GM21737 (cell line): ENCODE data around the gene ZNF485.
A peak's percentile ranks its signal among the peaks of the same experiment; 100 is the strongest.
"Not testable (repeated sequence)": the region's sequence is repeated elsewhere in the genome, so short reads cannot be mapped to it uniquely, and the experiment has no call there.

Experiments
- ATAC-seq: cut with Tn5 transposase; IDR thresholded peaks from one replicate; pipeline ENCODE4 v1.9.1; 2021; ENCODE audit warnings: mild to moderate bottlenecking, moderate library complexity; ENCODE audit not compliant: unreplicated experiment

ZNF485 gene

DNA sequence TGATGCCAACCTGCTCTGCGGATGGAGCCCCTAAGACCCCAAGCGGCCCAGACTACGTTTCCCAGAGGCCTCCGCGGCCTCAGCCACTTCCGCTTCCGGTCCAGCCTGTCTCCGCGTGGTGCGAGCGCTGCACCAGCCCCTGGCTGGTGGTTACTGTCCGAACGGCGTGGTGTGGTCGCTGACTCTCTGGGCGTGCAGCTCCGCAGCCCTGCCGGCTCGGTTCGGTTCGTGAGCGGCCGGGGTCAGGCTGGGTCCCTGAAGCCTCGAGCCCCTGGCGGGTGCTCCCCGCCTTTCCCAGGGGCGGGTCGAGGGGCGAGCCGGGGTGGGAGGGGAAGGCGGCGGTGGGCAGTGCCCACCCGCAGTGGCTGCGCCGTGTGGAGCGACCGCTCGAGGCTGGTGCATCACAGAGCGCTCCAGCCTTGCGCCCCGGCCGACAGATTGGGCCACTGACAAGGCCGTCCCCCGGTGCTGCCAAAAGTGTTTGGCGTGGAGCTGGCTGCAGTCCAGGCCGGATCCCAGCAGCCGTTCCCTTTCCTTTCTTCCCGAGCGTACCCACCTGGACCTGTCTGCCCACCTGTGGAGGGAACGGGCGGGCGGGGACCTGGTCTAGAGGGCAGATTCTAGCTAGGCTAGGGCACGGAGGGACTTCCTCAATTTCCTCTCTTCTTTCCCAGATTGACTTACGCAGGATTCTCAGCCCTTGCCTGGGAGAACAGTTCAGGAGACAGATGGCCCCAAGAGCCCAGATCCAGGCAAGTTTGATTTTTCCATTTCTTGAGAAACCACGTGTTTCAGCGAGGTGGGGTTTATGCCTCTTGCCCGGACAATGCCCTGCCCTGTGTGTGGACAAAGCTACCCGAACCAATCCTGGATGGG is at the start of gene ZNF485:
Gene ZNF485, plus strand, starts transcription at position 116 of the 876 bp plus-strand sequence. Its CDS starts 613 bp downstream, at position 729.
- ATAC-seq = peak; percentile 99

DNA sequence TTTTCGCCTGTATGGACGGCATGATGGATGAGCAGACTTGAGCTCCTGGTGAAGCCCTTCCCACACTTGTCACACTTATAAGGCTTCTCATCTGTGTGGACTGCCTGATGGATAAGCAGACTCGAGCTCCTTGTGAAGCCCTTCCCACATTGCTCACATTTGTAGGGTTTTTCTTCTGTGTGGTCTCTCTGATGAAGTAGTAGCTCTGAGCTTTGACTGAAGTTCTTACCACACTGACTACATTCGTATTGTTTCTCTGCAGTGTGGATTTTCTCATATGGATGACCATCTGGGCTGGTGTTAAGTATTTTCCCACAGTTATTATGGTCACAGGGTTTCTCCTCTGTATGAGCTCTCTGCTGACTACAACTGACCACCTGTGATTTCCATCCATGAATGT is 49.0 kb upstream of the ZNF485 start:
- ATAC-seq = no peak

DNA sequence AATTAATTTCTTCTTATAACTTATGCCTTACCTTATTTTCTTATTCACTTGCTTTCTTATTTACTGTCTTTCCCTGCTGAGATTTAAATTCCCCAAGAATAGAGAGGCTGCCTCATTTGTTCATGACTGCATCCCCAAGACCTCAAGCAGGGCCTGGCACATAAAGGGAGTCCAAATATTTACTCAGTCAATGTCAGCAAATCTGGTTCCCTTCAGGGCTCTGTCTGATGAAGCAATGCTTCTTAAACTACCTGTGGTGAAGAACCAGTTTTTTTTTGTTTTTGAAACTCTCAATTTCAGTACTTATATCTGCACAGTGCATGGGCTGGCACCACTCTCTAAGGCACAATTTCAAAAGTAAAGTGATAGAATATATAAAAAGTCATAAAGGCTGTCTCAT is 36.6 kb upstream of the ZNF485 start:
- ATAC-seq = no peak

DNA sequence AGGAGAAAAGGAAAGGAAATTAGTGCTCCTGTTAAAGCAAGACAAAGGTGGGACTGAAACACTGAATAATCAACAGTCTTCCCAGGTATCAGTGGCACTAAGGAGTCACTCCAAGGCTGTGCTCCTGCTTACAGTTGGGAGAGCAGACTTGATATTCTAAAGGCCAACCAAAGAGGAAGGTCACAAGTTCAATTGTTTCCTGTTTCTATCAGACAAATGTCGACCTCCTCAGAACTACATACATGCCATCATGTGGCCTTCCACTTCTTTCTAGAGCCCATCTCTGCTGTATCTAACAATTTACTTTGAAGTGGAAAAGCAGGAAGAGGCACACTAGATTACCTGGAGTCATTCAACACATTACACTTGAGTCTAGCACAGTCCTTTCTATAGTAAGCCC is 35.3 kb upstream of the ZNF485 start:
- no peak for ATAC-seq

DNA sequence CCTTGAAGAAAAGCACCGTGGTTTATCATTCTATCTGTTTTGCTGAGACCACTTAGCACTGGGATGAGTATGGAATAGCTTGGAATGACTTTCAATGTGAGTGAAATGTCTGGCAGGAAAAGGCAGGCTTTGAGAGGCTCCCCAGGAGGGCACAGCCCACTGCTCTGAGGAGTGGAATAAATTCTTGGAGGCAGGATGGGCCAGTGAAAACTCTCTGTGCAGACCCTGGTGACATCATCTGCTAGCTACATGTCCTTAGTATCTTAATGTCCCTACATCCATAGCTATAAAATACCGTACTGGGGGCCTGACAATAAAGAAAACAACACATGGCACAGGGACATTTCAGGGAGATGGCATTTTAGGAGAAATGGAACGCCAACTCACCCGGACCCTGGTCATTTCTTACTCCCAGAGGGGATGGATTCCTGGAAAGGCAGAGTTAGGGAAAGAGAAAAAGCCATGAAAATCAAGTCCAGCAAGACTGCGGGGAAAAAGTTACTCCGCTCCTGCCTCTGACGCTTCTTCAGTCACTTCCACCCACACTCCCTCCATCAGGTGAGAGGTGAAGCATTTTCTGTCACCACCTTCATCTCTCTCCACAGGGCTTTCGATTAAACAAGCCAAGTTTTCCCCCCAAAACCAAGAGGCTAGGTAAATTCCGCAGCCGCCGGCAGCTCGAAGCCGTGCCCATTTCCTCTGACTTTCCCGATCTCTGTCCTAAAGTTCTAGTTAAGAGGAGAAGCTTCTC is 32.8 kb upstream of the ZNF485 start:
- ATAC-seq = no peak

DNA sequence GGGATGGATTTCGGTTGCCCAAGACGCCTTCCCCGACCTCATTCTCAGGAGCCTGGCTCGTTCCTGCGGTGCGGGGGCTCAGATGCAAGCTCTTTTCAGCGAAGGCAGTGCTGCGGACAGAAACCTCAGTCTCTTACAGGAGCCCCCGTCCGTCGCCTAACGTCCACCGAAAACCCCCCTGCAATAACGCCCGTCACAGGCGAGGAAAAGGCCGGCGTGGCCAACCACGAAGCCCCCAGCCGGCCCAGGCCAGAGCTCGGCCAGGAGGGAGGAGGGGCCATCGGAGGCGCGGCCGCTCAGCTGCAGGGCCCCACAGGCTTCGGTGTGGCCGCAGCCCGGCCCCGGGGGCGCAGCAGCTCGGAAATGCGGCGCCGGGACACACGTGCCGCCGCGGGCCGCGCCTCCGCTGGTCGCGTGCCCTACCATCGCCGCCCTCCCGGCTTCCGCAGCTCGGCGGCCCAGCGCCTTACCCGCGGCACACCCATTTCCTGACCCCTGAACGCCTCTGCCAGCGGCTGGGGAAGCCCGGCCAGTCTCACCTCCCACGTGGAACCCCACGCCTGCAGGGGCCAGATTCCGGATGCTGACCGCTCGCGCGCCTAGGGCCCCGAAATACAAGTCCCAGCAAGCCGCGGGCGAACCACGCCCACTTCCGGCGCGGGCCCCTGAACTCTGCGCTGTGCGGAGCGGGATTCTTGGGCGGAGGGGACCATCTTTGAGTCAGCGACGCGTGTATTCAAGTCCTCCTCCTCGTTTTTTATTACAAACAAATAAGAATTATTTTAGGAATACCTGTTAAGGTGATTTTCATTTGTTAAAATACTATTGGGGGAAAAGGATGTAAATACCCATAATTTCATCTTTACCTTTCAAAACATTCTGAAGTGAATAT is 32.0 kb upstream of the ZNF485 start, which contains the start of gene ZNF239:
Gene ZNF239, minus strand, starts transcription at position 616 of the 892 bp plus-strand sequence. CDS start 16,537 bp downstream, outside the sequence.
- ATAC-seq = peak; percentile 95

DNA sequence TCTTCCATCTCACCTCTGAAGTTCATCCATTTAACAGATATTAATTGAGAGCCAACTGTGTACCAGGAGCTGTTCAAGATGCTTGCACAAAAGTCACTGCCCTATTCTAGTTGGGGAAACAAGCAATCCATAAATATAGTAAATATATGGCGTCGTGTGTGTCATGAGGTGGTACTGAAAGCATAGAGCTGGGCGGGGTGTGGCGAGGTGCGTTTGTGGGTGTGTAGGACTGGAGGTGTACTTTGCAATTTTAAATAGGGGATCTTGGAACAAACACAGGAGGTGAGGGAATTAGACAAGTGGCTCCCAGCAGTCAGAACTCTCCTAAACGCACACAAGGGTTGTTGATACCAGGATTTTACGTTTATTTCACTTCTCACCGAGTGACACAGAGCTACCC is 31.3 kb upstream of the ZNF485 start:
- no peak for ATAC-seq

DNA sequence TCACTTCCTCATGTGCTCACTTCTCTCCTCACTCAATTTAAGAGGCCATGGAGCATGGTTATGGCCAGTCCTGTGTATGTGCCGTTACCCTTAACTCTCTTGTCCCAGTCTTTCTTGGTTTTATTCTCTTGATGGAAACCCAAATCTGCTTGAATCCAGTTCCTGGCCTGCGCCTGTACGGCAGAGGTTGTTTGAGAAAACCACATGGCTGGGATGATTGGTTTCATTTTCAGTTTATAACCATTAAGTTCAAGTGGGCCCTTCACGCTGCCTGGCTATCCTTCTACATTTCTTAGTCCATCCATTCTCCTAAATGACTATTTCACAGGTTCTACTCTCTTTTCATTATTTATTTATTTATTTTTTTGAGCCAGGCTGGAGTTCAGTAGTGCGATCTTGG is 30.2 kb upstream of the ZNF485 start:
- ATAC-seq = no peak

DNA sequence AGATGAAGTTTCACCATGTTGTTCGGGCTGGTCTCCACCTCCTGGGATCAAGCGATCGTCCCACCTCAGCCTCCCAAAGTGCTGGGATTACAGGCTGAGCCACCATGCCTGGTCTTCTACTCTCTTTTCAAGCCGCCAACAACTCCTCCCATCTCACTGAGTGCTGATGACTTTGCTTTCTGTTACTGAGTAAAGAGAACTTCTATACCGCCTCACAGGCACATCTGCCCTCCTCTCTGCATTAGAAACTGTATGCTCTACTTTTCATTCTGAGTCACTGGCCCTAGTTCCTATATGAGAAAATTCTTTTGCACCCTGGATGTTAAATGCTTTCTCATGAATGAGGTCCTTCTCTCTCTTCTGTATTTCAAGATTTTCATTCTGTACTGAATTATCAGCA is 29.7 kb upstream of the ZNF485 start:
- no peak for ATAC-seq

DNA sequence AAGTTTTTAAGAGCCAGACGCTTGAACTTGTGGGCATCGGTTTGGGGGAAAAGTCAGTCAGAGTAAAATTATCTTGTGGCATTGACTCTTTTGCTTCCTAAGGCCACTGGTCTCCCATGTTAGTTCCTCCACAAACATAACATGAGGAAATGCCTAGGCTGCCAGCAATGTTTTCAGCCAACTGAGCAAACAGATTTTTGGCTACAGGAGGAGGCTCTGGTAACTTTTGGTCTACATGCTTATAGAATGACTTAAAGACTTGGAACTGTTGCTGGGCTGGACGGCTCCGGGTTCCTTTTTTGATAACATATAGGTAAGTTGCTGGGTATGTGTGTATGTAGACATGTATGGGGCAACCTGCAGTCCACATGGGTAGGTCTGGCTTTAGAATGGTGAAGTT is 22.2 kb upstream of the ZNF485 start:
- no peak for ATAC-seq

DNA sequence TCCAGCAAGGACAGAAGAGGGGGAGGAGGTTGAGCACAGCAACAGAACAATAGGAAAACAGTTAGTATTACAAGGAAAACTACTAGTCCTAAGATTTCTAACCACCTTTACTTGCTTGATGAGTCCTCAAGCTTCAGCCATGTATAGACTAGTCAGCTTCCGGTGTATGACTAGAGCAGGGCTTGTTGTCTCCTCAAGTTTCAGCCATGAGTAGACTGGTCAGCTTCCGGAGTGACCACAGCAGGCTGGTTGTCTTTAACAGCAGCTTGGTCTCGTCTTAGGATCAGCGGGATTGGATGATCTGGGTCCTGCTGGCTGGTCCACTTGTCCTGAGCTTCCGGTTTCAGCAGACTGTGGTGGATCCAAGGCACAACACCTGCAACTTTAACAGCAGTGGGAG is 21.2 kb upstream of the ZNF485 start:
- ATAC-seq = no peak

DNA sequence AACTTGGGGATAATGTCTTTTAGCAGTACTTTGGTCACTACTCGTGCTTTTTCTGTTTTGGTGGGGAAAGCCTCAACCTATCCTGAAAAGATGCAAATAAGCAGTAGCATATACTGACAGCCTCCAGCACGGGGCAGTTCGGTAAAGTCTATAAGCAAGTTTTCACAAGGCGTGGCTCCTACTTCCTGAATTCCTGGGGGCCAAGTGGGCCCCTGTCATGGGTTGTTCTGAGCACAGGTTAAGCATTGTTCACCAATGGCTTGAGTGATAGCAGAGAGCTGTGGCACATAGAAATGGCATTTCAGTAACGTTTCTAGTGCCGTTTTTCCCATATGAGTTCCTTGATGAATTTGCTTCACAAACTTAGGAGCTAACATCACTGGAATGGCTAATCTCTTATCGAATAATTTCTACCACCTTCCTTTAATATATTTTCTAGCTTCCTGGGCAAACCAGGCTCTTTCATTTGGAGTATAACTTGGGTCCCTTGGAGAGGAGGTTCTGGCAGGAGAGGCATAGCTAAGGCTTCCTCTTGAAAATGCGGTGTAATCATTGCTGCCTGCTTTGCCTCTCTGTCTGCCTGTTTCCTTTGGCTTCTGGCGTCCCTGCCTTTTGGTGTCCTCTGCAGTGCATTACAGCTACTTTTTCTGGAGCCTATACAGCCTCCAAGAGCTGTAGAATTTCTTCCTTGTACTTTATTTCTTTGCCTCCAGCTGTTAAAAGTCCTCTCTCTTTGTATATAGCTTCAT is 20.1 kb upstream of the ZNF485 start:
- no peak for ATAC-seq

DNA sequence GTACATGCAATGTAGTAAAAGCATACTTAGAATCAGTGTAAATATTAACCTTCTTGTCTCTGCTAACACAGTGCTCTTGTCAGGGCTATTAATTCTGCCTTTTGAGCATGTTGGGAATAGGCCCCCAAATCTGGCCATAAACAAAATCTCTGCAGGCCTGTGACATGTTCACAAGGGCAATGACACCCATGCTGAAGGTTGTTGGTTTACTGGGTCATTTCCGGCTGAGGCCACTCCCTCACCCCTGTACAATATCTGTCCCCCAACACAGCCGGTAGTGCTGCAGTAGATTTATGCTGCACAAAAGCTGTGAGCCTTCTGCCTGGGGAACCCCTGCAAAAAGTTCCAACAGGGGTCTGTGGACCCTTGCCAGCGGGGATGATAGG is 19.5 kb upstream of the ZNF485 start:
- ATAC-seq = not testable (repeated sequence)

DNA sequence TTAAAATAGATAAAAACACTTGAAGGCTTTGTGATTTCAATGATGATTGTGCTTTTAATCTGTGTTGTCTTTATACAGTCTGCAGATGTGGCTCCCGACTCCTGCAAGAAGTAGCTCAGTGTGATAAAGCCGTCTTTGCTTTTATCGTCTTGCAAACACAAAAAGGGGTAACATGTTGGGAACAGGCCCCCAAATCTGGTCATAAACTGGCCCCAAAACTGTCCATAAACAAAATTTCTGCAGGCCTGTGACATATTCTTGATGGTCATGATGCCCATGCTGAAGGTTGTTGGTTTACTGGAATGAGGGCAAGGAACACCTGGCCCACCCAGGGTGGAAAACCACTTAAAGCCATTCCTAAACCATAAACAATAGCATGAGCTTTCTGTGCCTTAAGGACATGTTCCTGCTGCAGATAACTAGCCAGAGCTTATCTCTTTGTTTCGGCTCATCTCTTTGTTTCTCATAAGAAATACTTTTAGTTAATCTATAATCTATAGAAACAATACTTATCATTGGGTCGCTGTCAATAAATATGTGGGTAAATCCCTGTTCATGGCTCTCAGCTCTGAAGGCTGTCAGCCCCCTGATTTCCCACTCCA is 14.8 kb upstream of the ZNF485 start:
- no peak for ATAC-seq

DNA sequence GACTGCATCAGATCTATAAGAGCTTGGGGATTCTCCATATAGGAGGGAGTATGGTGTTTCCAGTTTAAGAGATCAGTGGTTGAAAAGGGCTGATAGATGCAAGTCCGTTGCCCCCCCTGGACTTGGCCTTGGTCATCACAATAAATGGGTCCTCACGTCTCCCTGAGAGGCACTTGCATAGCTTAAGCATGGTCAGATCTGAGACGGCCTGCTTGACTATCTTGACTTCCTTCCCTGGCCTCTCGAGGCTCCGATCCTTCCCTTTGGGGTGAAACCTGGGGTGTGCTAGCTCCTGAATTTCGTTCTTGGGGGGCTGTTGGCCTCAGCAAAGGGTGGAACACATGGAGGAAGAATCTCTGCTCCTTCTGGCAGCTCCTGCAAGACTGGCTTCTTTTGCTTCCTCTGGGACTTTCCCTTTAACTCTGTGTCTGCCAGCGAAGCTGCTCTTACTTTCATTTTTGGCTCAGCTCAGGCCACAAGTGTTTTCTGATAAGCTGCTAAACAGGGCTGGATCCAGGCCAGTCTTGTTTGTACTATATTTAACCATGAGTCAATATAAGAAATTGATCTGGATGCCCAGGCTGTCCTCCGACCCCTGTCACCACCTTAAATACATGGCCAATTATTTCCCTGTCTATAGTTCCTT is 11.2 kb upstream of the ZNF485 start:
- ATAC-seq = peak; percentile 94

DNA sequence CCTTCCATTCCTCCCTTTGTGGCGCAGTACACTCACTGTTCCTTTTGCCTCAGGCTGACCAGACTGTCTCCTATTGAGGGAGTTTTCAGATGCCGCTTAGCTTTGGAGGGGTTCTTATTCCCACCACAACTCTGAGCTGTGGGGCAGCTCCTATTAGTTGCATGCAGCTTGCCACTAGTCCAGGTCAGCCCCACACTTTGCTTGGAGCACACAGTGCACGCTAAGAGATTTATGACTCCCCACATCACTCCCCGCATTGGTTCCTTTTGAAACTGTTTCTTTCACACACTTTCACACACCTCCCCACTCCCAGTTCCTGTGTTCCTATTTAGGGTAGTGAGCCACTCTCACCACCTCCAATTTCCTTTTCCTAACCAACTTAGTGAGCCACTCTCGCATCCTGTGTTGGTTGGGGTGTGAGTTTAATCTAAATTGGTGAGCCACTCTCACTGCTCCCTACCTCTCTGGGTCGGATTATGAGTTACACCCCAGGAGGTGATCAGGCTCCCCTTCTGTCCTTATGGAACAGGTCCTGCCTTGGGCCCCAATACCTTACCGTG is 10.4 kb upstream of the ZNF485 start:
- ATAC-seq = peak; percentile 47

DNA sequence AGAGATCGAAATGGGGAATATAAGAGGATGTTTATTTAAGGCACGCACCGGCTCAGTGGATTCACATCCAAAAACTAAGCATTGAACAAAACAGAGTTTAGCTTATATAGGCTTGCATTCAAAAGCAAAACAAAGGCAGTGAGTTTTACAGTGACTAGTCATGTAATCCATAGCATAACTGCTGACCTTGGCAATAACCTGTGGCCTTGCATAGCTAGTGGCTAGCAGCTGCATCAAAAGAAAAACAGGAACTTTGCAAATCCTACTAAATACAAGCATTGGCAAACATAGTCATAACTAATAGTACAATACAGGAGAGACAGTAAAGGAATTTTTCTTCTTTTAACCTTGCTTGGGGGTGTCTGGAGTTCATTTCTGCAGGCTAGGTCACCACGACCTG is 9.7 kb upstream of the ZNF485 start:
- no peak for ATAC-seq

DNA sequence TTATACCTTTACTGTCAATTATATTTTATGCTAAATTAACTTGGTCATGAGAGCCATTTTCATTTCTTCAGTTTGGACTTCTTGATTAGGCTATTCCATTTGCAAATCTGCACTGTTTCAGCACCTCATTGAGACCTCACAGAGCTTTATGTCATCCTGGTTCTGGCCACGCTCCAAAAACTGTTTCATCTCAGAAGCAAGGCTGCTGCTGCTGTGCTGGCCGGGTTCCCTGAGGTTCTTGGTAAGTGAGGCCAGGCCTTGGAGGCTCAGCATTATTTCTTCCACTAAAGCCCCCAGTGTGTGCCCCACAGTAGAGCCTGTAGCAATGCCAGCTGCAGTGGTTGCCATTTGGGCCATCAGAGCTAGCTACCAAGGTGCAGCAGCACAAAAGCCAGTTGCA is 7.8 kb upstream of the ZNF485 start:
- no peak for ATAC-seq

DNA sequence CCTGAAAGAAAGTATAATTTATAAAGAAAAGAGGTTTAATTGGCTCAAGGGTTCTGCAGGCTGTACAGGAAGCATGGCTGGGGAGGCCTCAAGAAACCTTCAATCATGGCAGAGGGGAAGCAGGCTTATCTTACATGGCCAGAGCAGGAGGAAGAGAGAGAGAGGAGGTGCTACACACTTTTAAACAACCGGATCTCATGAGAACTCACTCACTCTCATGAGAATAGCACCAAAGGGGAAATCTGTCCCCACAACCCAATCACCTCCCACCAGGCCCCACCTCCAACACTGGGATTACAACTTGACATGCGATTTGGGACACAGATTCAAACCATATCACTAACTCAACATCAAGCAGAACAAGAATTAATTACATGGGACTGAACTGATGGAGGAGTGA is 6.9 kb upstream of the ZNF485 start:
- ATAC-seq = no peak
